OCI-M2 (cell line): ENCODE measurements around the gene COL9A3.

ENCODE experiments used
- DNase-seq: peaks from one replicate; lab custom pipeline; 2025; ENCODE audit not compliant: unreplicated experiment; lab: John Stamatoyannopoulos, UW

Gene COL9A3

DNA sequence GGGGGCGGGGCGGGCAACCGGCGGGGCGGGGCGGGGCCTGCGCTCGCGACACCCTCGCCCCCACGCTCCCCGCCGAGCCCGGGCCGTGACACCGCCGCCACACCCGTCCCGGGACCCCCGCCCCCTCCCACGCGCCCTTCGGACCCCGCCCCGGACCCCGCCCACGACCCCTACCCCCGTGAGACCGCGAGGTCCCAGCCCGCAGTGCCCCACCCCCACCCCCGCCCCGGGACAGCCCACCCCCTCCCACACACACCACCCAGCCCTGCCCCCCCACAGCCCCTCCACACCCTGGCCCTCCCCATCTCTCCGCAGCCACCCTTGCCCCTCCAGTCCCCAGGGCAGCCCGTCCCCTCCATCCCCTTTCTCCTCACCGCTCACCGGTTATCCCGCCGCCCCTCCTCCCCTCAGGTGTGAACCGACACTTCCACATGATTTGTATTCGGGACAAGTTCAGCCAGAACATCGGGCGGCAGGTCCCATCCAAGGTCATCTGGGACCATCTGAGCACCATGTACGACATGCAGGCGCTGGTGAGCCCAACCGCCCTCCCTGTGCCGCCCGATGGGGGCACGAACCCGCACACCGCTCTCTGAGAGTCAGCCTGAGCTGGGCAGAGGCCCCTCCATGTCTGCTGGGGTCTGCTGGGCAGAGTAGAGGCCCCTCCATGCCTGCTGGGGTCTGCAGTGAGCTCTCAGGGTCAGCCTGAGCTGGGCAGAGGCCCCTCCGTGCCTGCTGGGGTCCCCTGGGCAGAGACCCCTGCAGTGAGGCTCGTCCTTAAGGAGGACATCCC lies 20.0 kb upstream of the COL9A3 start:
- no peak for DNase-seq

DNA sequence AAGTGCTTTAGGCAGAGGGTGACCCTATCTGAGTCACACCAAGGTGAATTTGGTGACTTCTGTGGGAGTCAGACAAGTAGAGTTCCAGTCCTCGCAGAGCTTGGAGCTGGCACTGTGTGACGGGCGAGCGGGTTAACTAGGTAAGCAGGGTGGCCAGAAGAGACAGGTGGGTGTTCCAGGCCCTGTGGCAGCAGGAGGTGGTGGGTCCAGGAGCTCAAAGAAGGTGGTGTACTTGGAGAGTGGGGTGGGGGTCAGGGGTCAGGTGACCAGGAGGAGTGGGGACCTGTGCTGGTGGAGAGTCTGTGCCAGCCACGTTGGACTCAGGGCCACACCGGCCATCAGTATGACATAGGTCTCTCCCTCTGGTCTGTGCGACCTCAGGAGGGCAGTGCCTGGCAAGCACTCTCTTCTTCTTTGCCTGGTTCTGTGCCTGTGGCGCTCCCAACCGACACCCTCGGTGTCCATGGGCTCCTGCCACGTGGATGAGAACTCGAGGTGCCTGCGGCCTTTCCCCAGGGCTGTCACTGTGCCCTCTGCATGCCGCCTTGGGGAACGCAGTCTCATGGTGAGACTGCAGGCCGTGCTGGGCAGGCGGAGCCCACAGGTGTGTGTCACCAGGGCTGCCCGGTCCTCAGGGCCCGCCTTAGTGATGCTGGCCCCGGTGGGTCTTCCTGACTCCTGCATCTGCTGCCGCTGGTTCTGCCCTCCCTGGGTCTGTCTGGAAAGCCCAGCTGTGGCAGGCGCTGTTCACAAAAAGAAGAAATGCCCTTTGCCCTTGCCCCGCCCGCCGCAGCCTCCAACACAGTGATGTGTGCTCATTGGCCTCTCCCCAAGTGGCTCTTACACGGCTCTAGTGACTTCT lies 18.9 kb upstream of the COL9A3 start:
- DNase-seq = no peak

DNA sequence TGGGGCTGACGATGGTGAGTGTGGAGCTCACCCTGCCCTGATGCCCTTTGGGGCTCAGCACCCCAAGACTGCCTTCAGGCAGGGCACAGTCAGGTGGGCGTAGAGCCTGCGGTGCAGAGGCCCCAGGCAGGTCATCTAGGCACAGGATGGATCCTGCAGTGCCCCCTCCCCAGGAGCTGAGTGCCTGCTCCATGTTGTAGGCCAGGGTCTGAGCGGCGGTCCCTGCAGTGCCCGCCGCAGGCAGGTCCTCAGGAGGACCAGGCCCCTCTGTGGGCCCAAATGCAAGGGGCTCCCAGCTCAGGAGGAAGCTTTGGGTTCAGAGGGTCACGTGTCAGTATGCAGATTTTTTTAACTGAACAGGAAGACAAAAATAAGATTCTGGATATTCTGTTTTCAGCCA lies 17.8 kb upstream of the COL9A3 start:
- no peak for DNase-seq

DNA sequence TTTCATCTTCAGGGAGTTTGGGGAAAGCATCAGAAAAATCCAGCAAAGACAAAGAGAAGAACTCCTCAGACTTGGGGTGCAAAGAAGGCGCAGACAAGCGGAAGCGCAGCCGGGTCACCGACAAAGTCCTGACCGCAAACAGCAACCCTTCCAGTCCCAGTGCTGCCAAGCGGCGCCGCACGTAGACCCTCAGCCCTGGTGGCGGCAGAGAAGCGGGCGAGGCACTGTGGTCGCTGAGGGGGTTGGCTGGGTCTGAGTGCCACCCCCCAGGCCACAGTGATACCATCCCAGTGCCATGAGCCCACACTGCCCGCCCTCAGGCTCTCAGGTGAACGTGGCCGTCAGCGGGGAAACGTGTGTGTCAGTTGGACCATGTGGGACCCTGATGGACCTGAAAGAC lies 17.4 kb upstream of the COL9A3 start:
- DNase-seq = no peak

DNA sequence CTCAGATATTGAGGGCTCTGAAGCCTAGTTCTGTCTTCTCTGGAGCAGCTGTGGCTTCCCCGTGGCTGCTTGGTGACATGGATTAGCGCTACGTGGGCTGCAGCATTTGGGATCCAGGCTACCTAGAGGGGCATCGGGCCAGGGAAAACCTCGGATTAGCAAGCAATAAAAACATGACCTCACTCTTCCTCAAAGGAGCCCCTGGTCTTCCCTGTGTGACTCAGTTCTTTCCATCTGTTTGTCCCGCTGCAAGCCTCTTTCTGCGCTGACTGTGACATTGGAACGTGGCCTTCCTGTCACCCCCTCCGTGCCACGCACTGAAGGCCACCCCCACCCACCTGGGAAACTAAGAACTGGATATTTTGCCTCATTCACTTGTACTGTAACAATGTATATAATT lies 17.0 kb upstream of the COL9A3 start:
- no peak for DNase-seq

DNA sequence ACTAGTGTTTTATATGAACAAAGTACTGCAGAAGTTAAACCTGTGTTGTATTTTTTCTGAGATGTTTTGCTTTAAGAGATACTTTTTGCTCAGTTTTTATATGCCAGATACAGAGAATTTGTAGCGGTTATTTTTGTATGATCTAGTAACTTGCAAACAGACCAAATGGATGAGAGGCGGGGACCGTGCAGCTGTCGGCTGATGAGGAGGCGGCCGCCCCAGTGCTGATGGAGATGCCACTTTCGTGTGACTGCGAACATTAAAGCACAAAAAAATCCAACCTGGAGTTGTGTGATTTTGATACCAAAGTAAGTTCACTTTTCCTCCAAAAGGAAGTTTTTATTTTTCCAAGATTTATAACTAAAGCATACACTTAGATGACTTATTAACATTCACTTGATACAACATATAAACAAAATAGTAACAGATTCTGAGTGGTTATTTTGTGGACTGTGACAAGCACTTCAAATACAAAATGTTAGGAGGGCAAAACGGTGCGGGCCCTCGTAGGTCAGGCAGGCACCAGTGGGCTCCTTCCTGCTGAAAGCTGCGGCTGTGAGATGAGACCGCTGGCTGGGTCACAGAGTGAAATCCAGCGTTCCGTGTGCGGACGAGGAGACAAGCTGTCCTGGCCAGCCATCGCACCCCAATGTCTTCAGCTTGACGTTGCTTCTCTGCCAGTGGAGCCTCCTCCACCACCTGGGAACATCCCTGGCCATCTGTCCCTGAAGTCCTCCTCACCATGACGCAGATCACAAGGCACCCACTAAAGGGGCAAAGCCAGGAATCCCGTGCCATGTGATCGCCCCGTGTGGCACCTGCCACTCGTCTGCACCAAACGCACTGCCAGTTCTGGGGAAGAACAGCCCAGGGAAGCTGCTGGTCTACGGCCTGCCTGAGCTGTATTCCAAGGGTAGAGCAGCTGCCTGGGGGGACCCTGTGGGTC lies 16.3 kb upstream of the COL9A3 start:
- DNase-seq = no peak

DNA sequence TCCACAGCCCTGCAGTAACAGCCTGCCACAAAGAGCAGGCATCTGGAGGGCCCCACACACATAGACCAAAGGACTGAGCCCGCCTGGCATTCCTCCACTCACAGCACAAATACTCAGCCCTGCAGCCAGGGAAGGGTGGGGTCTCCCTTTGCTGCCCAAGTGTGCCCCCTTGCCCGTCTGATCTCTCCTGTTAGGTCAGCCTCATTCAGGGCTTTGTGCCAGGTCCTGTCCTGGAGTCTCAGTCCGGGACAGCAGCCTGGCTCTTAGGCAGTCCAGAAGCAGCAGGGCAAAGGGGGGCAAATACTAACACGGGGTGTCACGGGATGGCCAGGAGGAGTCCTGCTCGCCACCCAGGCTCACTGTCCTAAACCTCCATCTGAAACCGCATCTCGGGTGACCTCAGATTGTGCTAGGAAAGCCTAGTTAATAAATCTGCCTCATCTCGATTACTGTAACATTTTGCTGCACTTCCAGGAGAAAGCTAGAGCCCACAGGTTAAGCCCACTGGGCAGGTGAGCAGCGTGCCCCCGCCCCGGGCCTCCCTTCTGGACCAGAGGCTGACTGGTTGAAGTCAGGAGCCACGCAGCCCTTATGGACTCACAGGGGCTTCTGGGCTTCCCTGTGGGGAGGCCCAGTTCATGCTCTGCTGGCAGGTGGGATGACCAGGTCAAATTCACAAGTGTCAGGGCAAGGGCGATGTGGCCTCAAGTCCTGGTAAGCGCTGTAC lies 15.4 kb upstream of the COL9A3 start:
- no peak for DNase-seq

DNA sequence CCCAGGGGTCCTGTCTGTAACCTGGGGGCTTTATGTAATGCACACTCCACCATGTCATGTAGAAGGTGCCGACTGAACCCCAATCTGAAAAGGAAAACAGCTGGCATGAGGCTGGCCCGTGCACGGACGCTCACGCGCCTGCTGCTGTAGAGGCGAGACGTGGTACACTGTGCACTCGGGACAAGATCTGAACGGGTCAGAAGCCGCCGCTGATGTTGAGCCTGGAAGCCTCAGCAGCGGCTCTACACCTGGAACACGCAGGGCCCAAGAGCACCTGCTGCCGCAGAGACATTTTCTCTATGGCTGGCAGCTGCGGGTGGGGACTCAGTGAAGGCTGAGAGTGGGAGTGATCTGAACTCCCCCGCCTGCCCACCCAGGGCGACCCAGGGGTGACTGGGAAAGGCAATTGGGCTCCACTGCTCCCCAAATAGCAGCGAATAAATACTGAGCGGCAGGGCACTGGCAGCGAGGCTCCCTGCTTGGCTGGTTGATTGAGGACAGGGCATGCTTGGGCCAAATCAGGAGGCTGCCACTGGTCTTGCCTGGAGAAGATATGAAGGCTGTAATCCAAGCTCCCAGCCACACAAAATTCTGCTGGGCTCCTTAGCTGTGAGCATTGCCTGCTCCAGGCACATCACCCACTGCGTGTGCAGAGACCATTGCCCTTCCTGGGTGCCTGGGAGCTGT lies 14.7 kb upstream of the COL9A3 start:
- DNase-seq = no peak

DNA sequence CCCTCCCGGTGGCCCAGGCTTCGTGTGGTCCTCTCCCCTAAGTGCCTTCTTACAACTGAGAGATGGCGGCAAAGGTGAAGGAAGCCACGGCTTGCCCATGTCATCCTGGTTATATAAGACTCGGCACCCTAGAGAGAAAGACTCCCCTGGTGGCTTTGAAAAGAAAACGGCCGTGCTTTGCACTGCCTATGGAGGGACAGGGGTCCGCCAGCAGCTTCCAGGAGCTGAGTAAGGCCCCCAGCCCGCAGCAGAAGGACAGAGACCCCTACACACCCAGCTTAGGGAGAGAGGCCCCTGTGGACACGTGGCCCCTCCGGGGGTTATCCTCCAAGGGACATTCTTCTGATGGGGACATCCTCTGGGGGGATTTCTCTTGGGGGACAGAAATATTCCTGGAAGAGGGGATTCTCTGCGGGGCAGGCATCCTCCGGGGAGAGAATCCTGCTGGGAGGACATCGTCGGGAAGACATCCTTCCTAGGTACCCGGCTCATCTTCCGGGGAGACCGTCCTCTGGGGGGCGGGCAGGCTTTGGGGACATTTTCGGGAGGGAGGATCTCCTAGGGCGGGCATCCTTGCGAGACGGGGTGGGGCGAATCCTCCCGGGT lies 12.7 kb upstream of the COL9A3 start:
- DNase-seq = no peak

DNA sequence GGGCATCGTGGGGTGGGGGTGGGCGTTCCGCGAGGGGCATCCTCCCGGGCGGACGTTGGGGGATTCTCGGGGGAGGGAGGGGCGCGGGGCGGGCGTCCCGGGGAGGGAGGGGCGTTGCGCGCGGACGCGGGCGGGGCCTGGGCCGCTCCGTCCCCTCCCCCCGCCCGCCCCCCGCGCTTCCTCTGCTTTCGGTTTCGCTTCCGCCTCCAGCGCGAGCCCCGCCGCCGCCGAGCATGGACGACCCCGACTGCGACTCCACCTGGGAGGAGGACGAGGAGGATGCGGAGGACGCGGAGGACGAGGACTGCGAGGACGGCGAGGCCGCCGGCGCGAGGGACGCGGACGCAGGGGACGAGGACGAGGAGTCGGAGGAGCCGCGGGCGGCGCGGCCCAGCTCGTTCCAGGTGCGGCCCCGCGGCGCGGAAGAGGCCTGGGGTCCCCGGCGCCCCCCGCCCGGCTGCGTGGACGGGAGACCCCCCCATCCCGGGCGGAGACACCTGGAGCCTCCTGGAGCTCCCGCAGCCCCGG lies 12.2 kb upstream of the COL9A3 start, which contains the start of gene OGFR:
Gene OGFR, plus strand, starts transcription at position 209 of the 528 bp plus-strand sequence. Its CDS starts 25 bp downstream, at position 234.
- DNase-seq = no peak

DNA sequence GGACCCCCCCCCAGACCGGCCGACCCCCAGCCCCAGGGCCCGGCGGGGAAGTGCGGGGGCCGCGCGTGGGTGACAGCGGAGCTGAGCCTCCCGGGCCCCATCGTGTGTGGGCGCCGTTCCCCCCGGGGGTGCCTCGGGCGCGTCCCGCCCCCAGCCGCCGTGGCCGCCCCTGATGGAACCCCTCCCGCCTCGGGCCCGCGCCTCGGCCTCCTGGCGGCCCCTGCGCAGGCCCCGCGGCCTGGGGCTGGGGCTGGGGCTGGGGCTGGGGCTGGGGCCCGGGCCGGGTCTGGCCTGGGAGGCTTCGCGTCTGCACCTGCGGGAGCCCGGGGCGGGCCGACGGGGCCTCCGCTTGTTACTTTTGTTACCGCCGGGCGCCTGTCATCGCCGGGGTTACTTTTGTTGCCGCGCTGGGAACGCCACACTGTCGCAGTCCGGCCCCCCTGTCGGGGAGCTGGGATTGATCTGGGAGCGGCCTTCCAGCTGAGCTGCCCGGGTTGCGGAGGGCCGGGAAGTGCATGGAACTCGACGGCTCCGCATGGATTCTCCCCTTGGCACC lies 11.6 kb upstream of the COL9A3 start:
- DNase-seq = no peak

DNA sequence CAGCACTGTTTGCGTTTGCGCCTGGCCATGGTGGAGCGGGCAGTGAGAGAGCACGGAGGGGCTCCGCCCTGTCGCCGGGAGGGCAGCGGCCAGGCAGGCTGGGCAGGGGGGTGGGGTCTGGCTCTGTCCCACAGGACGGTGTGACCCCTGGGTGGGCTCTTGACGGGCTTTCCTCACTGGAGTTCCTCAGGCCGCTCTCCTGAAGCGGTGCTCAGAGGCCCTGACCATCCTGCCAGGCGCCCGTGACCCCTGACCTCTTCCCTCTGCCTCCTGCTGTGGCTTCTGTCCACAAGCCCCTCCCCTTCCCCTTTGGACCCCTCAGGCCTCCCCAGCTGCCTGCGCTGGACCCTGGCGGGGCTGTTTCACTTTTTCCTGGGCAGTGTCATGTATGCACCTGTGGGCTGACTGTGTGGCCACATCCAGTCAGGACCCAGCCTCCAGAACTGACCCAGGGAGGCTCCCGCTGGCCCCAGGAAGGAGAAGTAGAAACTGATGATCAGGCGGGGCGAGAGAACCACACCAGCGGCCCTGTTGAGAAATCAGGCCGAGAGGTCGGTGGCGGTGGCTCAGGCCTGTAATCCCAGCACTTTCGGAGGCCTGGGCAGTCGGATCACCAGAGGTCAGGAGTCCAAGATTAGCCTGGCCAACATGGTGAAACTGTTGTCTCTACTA lies 11.0 kb upstream of the COL9A3 start:
- no peak for DNase-seq

DNA sequence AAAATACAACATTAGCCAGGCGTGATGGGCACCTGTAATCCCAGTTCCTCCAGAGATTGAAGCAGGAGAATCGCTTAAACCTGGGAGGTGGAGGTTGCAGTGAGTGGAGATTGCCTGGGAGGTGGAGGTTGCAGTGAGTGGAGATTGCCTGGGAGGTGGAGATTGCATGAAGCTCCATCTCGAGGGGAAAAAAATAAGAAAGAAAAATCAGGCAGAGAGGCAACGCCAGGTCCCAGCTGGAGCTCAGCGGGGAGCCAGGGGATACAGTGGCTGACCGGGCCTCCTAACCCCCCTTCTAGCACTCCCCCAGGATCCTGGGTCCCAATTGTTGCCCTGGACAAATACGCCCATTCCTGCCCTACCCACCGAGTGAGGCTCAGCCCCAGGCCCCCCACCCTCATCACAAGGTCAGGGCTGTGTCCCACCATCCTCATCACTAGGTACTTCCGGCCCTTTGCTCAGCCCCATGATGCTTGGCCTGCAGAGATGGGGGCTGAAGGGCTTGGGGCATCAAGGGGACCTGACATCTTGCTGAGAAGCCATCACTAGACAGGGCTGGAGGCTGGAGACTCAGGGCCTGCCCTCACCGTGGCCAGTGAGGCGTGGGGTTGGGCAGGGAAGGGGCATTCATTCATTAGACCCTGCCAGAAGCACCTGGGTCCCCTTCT lies 10.3 kb upstream of the COL9A3 start:
- no peak for DNase-seq

DNA sequence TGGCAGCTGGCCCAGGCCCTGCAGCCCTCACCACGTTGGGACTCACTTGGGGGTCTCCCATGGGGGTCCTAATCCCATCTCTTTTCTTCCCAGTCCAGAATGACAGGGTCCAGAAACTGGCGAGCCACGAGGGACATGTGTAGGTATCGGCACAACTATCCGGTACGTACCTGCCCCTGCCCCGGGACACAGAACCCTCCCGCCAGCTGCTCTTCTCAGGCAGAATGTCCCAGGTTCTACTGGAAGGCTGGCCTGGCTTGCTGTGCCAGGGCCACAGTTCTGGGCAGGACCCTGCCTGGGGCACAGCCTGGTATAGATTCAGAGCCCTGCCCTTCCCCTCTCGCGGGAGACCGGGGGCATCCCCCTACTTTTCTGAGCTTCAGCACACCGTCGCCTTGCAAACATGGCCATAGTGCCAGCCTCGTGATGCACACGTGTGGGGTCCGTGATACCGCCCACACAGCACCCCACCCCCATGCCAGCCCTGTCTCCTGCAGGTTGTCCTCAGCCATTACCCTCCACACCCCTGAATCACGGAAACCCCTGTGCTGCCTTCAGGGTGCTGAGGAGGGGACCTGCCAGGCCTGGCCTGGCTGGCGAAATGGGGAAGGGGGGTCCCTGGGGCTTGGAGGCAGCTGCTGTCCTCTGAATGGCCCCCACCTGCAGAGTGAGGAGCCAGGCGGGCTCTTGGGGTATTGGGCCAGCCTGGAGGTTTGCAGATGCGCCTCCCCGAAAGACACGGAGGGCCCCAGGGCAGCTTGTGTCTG lies 9.2 kb upstream of the COL9A3 start:
- no peak for DNase-seq

DNA sequence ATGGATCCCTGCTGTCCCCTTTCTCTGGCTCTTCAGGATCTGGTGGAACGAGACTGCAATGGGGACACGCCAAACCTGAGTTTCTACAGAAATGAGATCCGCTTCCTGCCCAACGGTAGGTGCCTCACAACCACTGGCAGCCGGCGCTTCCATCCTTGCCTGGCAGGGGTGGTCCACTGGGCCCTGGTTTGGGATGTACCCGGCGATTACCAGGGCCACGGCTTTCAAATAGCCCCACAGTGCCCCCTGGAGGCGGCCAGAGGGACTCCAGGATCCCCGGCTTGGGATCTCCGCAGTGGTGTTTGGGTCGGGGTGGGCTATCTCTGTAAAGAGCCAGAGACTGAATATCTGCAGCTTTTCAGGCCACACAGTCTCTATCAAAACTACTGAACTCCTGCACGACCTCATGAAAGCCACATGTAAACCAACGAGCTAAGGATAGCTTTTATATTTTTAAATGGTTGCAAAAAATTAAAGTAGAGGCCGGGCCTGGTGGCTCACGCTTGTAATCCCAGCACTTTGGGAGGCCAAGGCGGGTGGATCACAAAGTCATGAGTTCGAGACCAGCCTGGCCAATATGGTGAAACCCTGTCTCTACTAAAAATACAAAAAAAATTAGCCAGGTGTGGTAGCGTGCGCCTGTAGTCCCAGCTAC lies 8.5 kb upstream of the COL9A3 start:
- DNase-seq = peak; percentile 11
